A673 (cell line): Measurements from ENCODE around the gene SLC1A7.

ENCODE experiments used
- EZH2 ChIP-seq: fragments of 200-600 bp; sonication (generic); IDR thresholded peaks from 2 replicates; pipeline ENCODE4 v1.6.1; 2017; ENCODE audit warnings: borderline replicate concordance, low read depth, mild to moderate bottlenecking, mixed read lengths, antibody characterized with exemption, low read length; ENCODE audit not compliant: poor library complexity, severe bottlenecking
- TF ChIP-seq, protein P1 (sequence below): fragments of 300-800, 200-600 bp; sonication (generic); conservative IDR thresholded peaks from 2 replicates; pipeline ENCODE4 v1.5.1; 2017; ENCODE audit warnings: low read depth, mild to moderate bottlenecking, antibody characterized with exemption, low read length, moderate library complexity, mixed read lengths

DNA sequence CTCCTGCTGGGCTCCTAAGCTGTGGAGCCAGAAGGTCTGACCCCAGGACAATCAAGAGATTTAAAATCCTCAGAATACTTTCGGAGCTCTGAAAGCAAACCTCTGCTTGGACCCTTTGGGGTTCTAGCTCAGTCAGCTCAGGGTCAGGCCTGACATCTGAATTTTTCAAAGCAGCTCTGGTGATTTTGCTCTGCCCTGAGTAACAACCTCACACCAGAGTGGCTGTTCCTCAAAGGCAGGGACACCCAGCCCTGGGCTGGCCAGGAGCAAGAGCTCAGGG, 11.9 kb downstream of the SLC1A7 start:
- TF ChIP-seq, protein P1, sequence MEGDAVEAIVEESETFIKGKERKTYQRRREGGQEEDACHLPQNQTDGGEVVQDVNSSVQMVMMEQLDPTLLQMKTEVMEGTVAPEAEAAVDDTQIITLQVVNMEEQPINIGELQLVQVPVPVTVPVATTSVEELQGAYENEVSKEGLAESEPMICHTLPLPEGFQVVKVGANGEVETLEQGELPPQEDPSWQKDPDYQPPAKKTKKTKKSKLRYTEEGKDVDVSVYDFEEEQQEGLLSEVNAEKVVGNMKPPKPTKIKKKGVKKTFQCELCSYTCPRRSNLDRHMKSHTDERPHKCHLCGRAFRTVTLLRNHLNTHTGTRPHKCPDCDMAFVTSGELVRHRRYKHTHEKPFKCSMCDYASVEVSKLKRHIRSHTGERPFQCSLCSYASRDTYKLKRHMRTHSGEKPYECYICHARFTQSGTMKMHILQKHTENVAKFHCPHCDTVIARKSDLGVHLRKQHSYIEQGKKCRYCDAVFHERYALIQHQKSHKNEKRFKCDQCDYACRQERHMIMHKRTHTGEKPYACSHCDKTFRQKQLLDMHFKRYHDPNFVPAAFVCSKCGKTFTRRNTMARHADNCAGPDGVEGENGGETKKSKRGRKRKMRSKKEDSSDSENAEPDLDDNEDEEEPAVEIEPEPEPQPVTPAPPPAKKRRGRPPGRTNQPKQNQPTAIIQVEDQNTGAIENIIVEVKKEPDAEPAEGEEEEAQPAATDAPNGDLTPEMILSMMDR: no peak
- TF ChIP-seq EZH2: no peak
